SK-N-SH (cell line): ENCODE results near the gene ANKRD52.

ENCODE experiments used
- CHD2 ChIP-seq: fragments of 150-350 bp; IDR thresholded peaks from 2 replicates; pipeline ENCODE4 v1.6.1; 2018; ENCODE audit warnings: low read length; ENCODE audit not compliant: partially characterized antibody
- CTCF ChIP-seq: fragments of 200-600 bp; sonication (generic); IDR thresholded peaks from 2 replicates; pipeline ENCODE4 v1.6.1; 2017; ENCODE audit warnings: antibody characterized with exemption, mild to moderate bottlenecking, moderate library complexity
- EP300 ChIP-seq, 2 experiments: IDR thresholded peaks; 2 replicates each; pipeline versions ENCODE4 v1.4.0 to v1.6.1; 2012; ENCODE audit warnings: borderline replicate concordance in 1 of 2, low read depth in 1 of 2, low read length in 1 of 2
- EZH2phosphoT487 ChIP-seq: fragments of 200-600 bp; sonication (generic); IDR thresholded peaks from 2 replicates; pipeline ENCODE4 v1.6.1; 2017; ENCODE audit warnings: low read depth, mixed run types, mild to moderate bottlenecking, antibody characterized with exemption, moderate library complexity, borderline replicate concordance
- FOXJ3 ChIP-seq: sonication (generic); formaldehyde crosslinking; IDR thresholded peaks from 2 replicates; pipeline ENCODE4 v1.5.1; 2020; ENCODE audit warnings: mild to moderate bottlenecking, missing genetic modification reagents
- GABPA ChIP-seq: IDR thresholded peaks from 2 replicates; pipeline ENCODE4 v1.4.0; 2012; ENCODE audit warnings: low read depth, mild to moderate bottlenecking
- MAX ChIP-seq: IDR thresholded peaks from 2 replicates; pipeline ENCODE4 v1.4.0; 2012; ENCODE audit warnings: low read depth
- TCF12 ChIP-seq: IDR thresholded peaks from 2 replicates; pipeline ENCODE4 v1.4.0; 2012

- TF ChIP-seq FOXJ3 (CRISPR knock-in tag) (no peak), CTCF (no peak), GABPA (no peak), EP300 (IDR thresholded peaks at IDR 0.05; ENCODE audit: borderline replicate concordance in 1 of 2, low read depth in 1 of 2, low read length in 1 of 2) (no peak), CHD2 (no peak), EZH2phosphoT487 (no peak), TCF12 (no peak), MAX (no peak)
These were observed 39.2 kb upstream of the ANKRD52 start for GRCh38 chr12:56297400-56297799.
